K562 (cell line): ENCODE data around the gene RSBN1L. TPM values are rescaled to one million over a fixed set of nuclear protein-coding genes. Genes with fewer than 3 reads are reported as not detected.

Source experiments
- ATAC-seq: fragments of 200-7000 bp; cut with Tn5 transposase; 3 replicates; pipeline ENCODE4 v1.9.1; 2020; ENCODE audit warnings: moderate library complexity
- BruUV-seq: library from RNA; stranded (reverse); fragments of 400-500 nt; replicated peaks from 2 replicates; lab custom pipeline; 2021; lab: Mats Ljungman, UMichigan
- CTCF ChIA-PET: fragments of 300-600 bp; formaldehyde crosslinking; extraction: SDS; loops from one replicate; lab custom pipeline; 2021; ENCODE audit warnings: low intra/inter-chr PET ratio; lab: Yijun Ruan, JAX
- POLR2A ChIA-PET: fragments of 300-600, 350-650 bp; sonication (Branson Sonifier 250); formaldehyde crosslinking; extraction: SDS; loops from one replicate; lab custom pipeline; 2021; ENCODE audit warnings: antibody characterized with exemption, inconsistent platforms; lab: Yijun Ruan, JAX
- DNase-seq, 4 experiments: peaks; one replicate each; pipeline versions ENCODE4 v3.0.0 to v3.0.0-alpha.2; 2011 to 2018; ENCODE audit warnings: low spot score in 3 of 4, mixed read lengths in 3 of 4; ENCODE audit errors: extremely low read depth in 1 of 4
- FAIRE-seq: peaks from 2 replicates; lab custom pipeline; 2011; peaks lifted over from hg19 to GRCh38; lab: Jason Lieb, UNC
- H2AFZ ChIP-seq: 2 replicates; pipeline ENCODE4 v1.6.0; 2011; ENCODE audit warnings: low read depth, low read length, control low read depth, inconsistent platforms
- H3K27ac ChIP-seq: fragments of 200-600 bp; 3 replicates; pipeline ENCODE4 v1.8.0; 2011; ENCODE audit warnings: low read depth, mild to moderate bottlenecking, control low read depth, inconsistent platforms, low read length, moderate library complexity, mixed read lengths; ENCODE audit errors: extremely low read depth
- H3K27me3 ChIP-seq, 2 experiments: fragments of 300-600 bp in 1 of 2; 2 replicates in 1 of 2; 3 replicates in 1 of 2; pipeline versions ENCODE4 v1.6.0 to v1.8.0; 2011; ENCODE audit warnings: inconsistent platforms in 2 of 2, low read length in 2 of 2, mild to moderate bottlenecking in 1 of 2, mixed read lengths in 1 of 2, moderate library complexity in 1 of 2; ENCODE audit not compliant: control insufficient read depth in 2 of 2, insufficient read depth in 2 of 2
- H3K36me3 ChIP-seq: fragments of 300-600 bp; 3 replicates; pipeline ENCODE4 v1.8.0; 2011; ENCODE audit warnings: mild to moderate bottlenecking, low read length, inconsistent platforms; ENCODE audit not compliant: control insufficient read depth, insufficient read depth
- H3K4me1 ChIP-seq, 2 experiments: fragments of 200-600 bp in 1 of 2; replicated peaks in 1 of 2; 2 replicates in 1 of 2; 3 replicates in 1 of 2; pipeline versions ENCODE4 v1.5.1 to v1.8.0; 2011; ENCODE audit warnings: inconsistent platforms in 2 of 2, low read length in 2 of 2, mild to moderate bottlenecking in 1 of 2, mixed read lengths in 1 of 2, moderate library complexity in 1 of 2; ENCODE audit not compliant: control insufficient read depth in 2 of 2, insufficient read depth in 2 of 2
- H3K4me2 ChIP-seq: 2 replicates; pipeline ENCODE4 v1.6.1; 2011; ENCODE audit warnings: low read length, control low read depth, inconsistent platforms, mixed read lengths; ENCODE audit not compliant: insufficient read depth
- H3K4me3 ChIP-seq: fragments of 200-600 bp; sonication (generic), shearing (Covaris generic); 2 replicates; pipeline ENCODE4 v1.5.1; 2016; ENCODE audit warnings: control low read depth, inconsistent platforms
- H3K79me2 ChIP-seq: fragments of 200-600 bp; 3 replicates; pipeline ENCODE4 v1.8.0; 2011; ENCODE audit warnings: low read length, inconsistent platforms; ENCODE audit not compliant: control insufficient read depth, insufficient read depth
- H3K9ac ChIP-seq, 2 experiments: 2 replicates each; pipeline versions ENCODE4 v1.6.0 to v1.6.1; 2011; ENCODE audit warnings: low read depth in 2 of 2, low read length in 2 of 2, control low read depth in 1 of 2, inconsistent platforms in 1 of 2, mild to moderate bottlenecking in 1 of 2, mixed read lengths in 1 of 2; ENCODE audit not compliant: insufficient read depth in 1 of 2
- H3K9me1 ChIP-seq: one replicate; pipeline ENCODE4 v1.6.0; 2011; ENCODE audit warnings: inconsistent platforms, mild to moderate bottlenecking, low read length, moderate library complexity; ENCODE audit not compliant: control insufficient read depth, insufficient read depth
- H3K9me3 ChIP-seq: replicated peaks from 2 replicates; pipeline ENCODE4 v1.5.1; 2011; ENCODE audit warnings: low read depth, low read length, inconsistent platforms; ENCODE audit not compliant: control insufficient read depth, insufficient read depth
- H4K20me1 ChIP-seq: replicated peaks from 2 replicates; pipeline ENCODE4 v1.6.1; 2011; ENCODE audit warnings: low read length, inconsistent platforms, mixed read lengths; ENCODE audit not compliant: control insufficient read depth, insufficient read depth
- C11orf30 ChIP-seq: fragments of 450-650 bp; IDR thresholded peaks from 2 replicates; pipeline ENCODE4 v1.6.1; 2016; ENCODE audit warnings: low read depth, mild to moderate bottlenecking
- EGR1 ChIP-seq: fragments of 450-650 bp; conservative IDR thresholded peaks from 2 replicates; pipeline ENCODE4 v1.6.1; 2017; ENCODE audit warnings: mild to moderate bottlenecking
- HDAC8 ChIP-seq: fragments of 450-650 bp; IDR thresholded peaks from 2 replicates; pipeline ENCODE4 v1.6.1; 2016; ENCODE audit warnings: mild to moderate bottlenecking, missing genetic modification characterization, moderate library complexity, missing compliant biosample characterization
- HNRNPH1 ChIP-seq: fragments of 200-400 bp; formaldehyde crosslinking; optimal IDR thresholded peaks from 2 replicates; pipeline ENCODE3; 2017; ENCODE audit warnings: low read depth, mild to moderate bottlenecking, low read length, moderate library complexity
- KDM1A ChIP-seq, 2 experiments: fragments of 450-650 bp; IDR thresholded peaks; 2 replicates each; pipeline ENCODE4 v1.6.1; 2016; ENCODE audit warnings: mild to moderate bottlenecking in 2 of 2
- MAFF ChIP-seq: IDR thresholded peaks from 2 replicates; pipeline ENCODE4 v1.6.1; 2012; ENCODE audit warnings: low read length, improper control_type of control experiment
- MAFG ChIP-seq: fragments of 450-650 bp; conservative IDR thresholded peaks from 2 replicates; pipeline ENCODE4 v1.6.1; 2016; ENCODE audit warnings: missing genetic modification characterization, missing compliant biosample characterization
- MED1 ChIP-seq: sonication (generic); formaldehyde crosslinking; IDR thresholded peaks from 2 replicates; pipeline ENCODE4 v1.8.1; 2023; ENCODE audit warnings: missing genetic modification reagents, borderline replicate concordance
- SP1 ChIP-seq: sonication (generic); formaldehyde crosslinking; IDR thresholded peaks from 2 replicates; pipeline ENCODE4 v1.8.1; 2022; ENCODE audit warnings: mild to moderate bottlenecking, missing genetic modification reagents
- SRSF9 ChIP-seq: fragments of 200-400 bp; formaldehyde crosslinking; IDR thresholded peaks from 2 replicates; pipeline ENCODE4 v1.6.1; 2017; ENCODE audit warnings: low read depth, low read length, borderline replicate concordance
- U2AF1 ChIP-seq: fragments of 200-400 bp; formaldehyde crosslinking; optimal IDR thresholded peaks from 2 replicates; pipeline ENCODE3; 2017; ENCODE audit warnings: mild to moderate bottlenecking, low read depth, low read length, moderate library complexity
- ZNF316 ChIP-seq: fragments of 450-650 bp; IDR thresholded peaks from 2 replicates; pipeline ENCODE4 v1.6.1; 2016
- WGBS: fragments of 100-300 bp; shearing (Covaris generic); methylation state at CpG from one replicate; pipeline ENCODE4 v1.1.6; 2016; ENCODE audit warnings: low coverage, mixed read lengths; ENCODE audit not compliant: insufficient coverage; ENCODE audit errors: missing lambda C conversion rate; 5-methylcytosine and 5-hydroxymethylcytosine counted together
- in situ Hi-C: fragments of 300-500 bp; cut with MboI; formaldehyde crosslinking; loops from 4 replicates; pipeline ENCODE4 v1.15.0; 2018; ENCODE audit warnings: inconsistent platforms, mixed read lengths
- intact Hi-C: fragments of 100-400 bp; cut with micrococcal nuclease; formaldehyde crosslinking; loops from 2 replicates; pipeline ENCODE4 v1.14.2; 2022
- polyA plus RNA-seq, 8 experiments: library from polyadenylated mRNA; depleted of rRNA in 4 of 8; stranded (reverse) in 5 of 8; unstranded in 3 of 8; fragments of >200 nt; fragmentation: Nextera tagmentation in 2 of 8; fragmentation: Illumina TruSeq in 1 of 8; extraction: Ambion mirVana in 2 of 8; extraction: Trizol in 1 of 8; gene quantifications; 2 replicates each; pipeline versions ENCODE4 v1.2.1 to v1.2.3, GENCODE V29; 2011 to 2014; ENCODE audit warnings: inconsistent platforms in 1 of 8, missing spikeins in 1 of 8
- total RNA-seq, 7 experiments: library from RNA; depleted of rRNA in 6 of 7; stranded (reverse); fragments of >200 nt in 6 of 7; fragmentation: Illumina TruSeq in 2 of 7; extraction: Trizol in 2 of 7; gene quantifications; 2 replicates each; pipeline versions ENCODE4 v1.2.1 to v1.2.3, GENCODE V29; 2011 to 2021; ENCODE audit warnings: low replicate concordance in 1 of 7
- TF ChIP-seq, protein P1 (sequence below): fragments of 450-650 bp; formaldehyde crosslinking; IDR thresholded peaks from 2 replicates; pipeline ENCODE4 v1.4.0; 2020; ENCODE audit warnings: mild to moderate bottlenecking, moderate library complexity

RSBN1L gene
- total and polyA plus RNA-seq, 9 of the 15 experiments (the other 6 are each of a cell fraction or from before 2014, with no cell fraction given), result 6.2 to 35.2 (median 20.1) TPM

DNA sequence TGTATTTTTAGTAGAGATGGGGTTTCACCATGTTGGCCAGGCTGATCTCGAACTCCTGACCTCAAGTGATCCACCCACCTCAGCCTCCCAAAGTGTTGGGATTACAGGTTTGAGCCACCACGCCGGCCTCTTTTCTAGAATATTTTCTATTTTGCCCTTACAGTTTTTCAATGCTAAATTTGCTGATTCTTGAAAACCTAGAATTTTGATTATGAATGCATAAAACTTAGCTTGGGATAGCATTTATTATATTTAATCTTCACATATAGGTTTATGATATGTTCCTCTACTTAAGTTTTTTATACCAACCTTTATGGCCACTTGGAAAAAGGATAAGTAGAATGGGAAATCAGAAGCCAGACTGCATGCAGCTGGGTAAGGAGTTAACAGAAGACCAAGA, 99.8 kb downstream of the RSBN1L start:
- Histone ChIP-seq H3K4me1 (peaks cover 16 to 17% of the 10 kb centered on the region in 2 experiments; a peak in 4 of 5 replicates), H3K27ac (no peak overlapping the region), H3K4me3 (0 out of 2 replicates have a peak overlapping the region, but pooled peaks have one; percentile 75), H3K27me3 (no peaks in the 10 kb centered on the region), H3K9me3 (no peaks in the 10 kb centered on the region), H3K4me2 (no peak overlapping the region), H3K9me1 (no peaks in the 10 kb centered on the region), H3K36me3 (peaks cover 33% of the 10 kb centered on the region; the same call in 2 of the 3 replicates), H3K9ac (peak overlapping the region in 1 of 2 experiments; percentile 87; a peak in 1 of 4 replicates), H3K79me2 (peaks cover 72% of the 10 kb centered on the region), H2AFZ (no peak overlapping the region), H4K20me1 (no peaks in the 10 kb centered on the region)
- ChIA-PET CTCF (no interaction called here), POLR2A (no interaction called here)
- FAIRE-seq (no peak), DNase-seq (no peak), ATAC-seq (no peak)
- no TSS peak for BruUV-seq
- in situ Hi-C loops (no loop called here), intact Hi-C loops (loop anchor here (10.0 kb wide), 1 partner anchor 219 kb away; no protein-coding TSS in a partner anchor)
- WGBS, result 94% methylated on average over 3 of the region's 3 CpGs
- peak; percentile 79 for TF ChIP-seq ZNF316
- 0 out of 2 replicates have a peak, but pooled peaks have one; percentile 31 for TF ChIP-seq MAFG
- TF ChIP-seq HNRNPH1, result no peak
- no peak for TF ChIP-seq U2AF1
- no peak for TF ChIP-seq HDAC8 (tag)
- no peak for TF ChIP-seq KDM1A (IDR thresholded peaks at IDR 0.05)
- no peak for TF ChIP-seq MED1 (CRISPR knock-in tag)
- TF ChIP-seq MAFF, result peak; percentile 8; the same call in 1 of the 2 replicates
- TF ChIP-seq, protein P1, sequence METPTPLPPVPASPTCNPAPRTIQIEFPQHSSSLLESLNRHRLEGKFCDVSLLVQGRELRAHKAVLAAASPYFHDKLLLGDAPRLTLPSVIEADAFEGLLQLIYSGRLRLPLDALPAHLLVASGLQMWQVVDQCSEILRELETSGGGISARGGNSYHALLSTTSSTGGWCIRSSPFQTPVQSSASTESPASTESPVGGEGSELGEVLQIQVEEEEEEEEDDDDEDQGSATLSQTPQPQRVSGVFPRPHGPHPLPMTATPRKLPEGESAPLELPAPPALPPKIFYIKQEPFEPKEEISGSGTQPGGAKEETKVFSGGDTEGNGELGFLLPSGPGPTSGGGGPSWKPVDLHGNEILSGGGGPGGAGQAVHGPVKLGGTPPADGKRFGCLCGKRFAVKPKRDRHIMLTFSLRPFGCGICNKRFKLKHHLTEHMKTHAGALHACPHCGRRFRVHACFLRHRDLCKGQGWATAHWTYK (CRISPR knock-in tag), result no peak
- TF ChIP-seq SRSF9, result no peak
- no peak for TF ChIP-seq EGR1
- no peak for TF ChIP-seq SP1 (CRISPR knock-in tag)
- TF ChIP-seq C11orf30, result peak; percentile 64; the same call in 1 of the 2 replicates
